Esophagus squamous epithelium (tissue), 5 donors: ENCODE data around the gene PKD2L1. TPM values are rescaled to one million over a fixed set of nuclear protein-coding genes. Genes with fewer than 3 reads are reported as not detected.
"Not testable (repeated sequence)": the region's sequence is repeated elsewhere in the genome, so short reads cannot be mapped to it uniquely, and the experiment has no call there.

ENCODE experiments used
- DNase-seq: peaks from one replicate; lab custom pipeline; 2025; lab: John Stamatoyannopoulos, UW
- H3K27ac ChIP-seq, 4 donors: fragments of 200-600 bp; sonication (generic); one replicate each; pipeline ENCODE4 v1.5.1; 2016 to 2019; ENCODE audit warnings: mild to moderate bottlenecking in 1 of 4
- H3K27me3 ChIP-seq, 4 donors: fragments of 200-600 bp; sonication (generic); 1 replicate in 3 of 4; 2 replicates in 1 of 4; pipeline versions ENCODE4 v1.5.1 to v1.6.0; 2017 to 2021; ENCODE audit warnings: antibody characterized with exemption in 1 of 4
- H3K36me3 ChIP-seq, 3 donors: fragments of 200-600 bp; sonication (generic); one replicate each; pipeline ENCODE4 v1.5.1; 2016 to 2019
- H3K4me1 ChIP-seq, 3 donors: fragments of 200-600 bp; sonication (generic); one replicate each; pipeline ENCODE4 v1.5.1; 2017 to 2019
- H3K4me3 ChIP-seq, 4 donors: fragments of 200-600 bp; sonication (generic); 1 replicate in 3 of 4; 2 replicates in 1 of 4; pipeline ENCODE4 v1.5.1; 2016 to 2019; ENCODE audit warnings: mild to moderate bottlenecking in 2 of 4, moderate library complexity in 1 of 4
- H3K9me3 ChIP-seq, 3 donors: fragments of 200-600 bp; sonication (generic); one replicate each; pipeline ENCODE4 v1.5.1; 2016 to 2019
- CTCF ChIP-seq, 6 experiments: fragments of 450-650 bp in 4 of 6; fragments of 200-600 bp in 2 of 6; sonication (generic) in 2 of 6; IDR thresholded peaks; one replicate each; pipeline ENCODE4 v1.5.1; 2016 to 2019; ENCODE audit warnings: antibody characterized with exemption in 6 of 6, mild to moderate bottlenecking in 4 of 6, moderate library complexity in 4 of 6
- POLR2A ChIP-seq, 4 donors: fragments of 450-650 bp; IDR thresholded peaks; one replicate each; pipeline ENCODE4 v1.6.1; 2017; ENCODE audit warnings: antibody characterized with exemption in 4 of 4, mild to moderate bottlenecking in 4 of 4, moderate library complexity in 3 of 4
- WGBS, 2 donors: methylation state at CpG; one replicate each; pipeline ENCODE4 v1.1.5; 2018; 5-methylcytosine and 5-hydroxymethylcytosine counted together
- intact Hi-C: fragments of 100-400 bp; cut with DNase I; formaldehyde crosslinking; loops from one replicate; pipeline ENCODE4 v1.15.0; 2022
- total RNA-seq, 4 donors: library from RNA; depleted of rRNA; stranded (reverse); fragments of >200 nt; gene quantifications; one replicate each; pipeline ENCODE4 v1.1.0, GENCODE V29; 2016
- donor health status: DM: yes; HTN: yes; CAD: no.

The PKD2L1 gene
- total RNA-seq, 4 donors from 2014 or later: not detected

DNA sequence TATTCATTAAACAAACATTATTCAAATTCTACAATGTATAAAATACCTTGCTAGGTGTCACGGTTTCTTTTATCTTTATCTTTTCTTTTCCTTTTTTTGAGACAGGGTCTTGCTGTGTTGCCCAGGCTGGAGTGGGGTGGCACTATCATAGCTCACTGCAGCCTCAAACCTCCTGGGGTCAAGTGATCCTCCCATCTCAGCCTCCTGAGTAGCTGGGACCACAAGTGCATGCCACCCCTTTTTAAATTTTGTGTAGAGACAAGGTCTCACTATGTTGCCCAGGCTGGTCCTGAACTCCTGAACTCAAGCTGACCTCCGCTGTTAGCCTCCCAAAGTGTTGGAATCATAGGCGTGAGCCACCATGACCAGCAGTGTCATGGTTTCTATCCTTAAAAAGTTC lies 25.6 kb downstream of the PKD2L1 start:
- Histone ChIP-seq H3K4me3 (no peak overlapping the region), H3K27me3 (peaks cover 0 to 54% (median 0%) of the 10 kb centered on the region in 4 donors), H3K36me3 (no peaks in the 10 kb centered on the region), H3K9me3 (no peaks in the 10 kb centered on the region), H3K4me1 (peaks cover 0 to 31% (median 3%) of the 10 kb centered on the region in 3 donors), H3K27ac (no peak overlapping the region)
- 71 to 91% methylated on average over 3 of the region's 3 CpGs for WGBS, 2 donors
- no peak for DNase-seq
- TF ChIP-seq CTCF (IDR thresholded peaks at IDR 0.05): no peak
- intact Hi-C loops: no loop called here

DNA sequence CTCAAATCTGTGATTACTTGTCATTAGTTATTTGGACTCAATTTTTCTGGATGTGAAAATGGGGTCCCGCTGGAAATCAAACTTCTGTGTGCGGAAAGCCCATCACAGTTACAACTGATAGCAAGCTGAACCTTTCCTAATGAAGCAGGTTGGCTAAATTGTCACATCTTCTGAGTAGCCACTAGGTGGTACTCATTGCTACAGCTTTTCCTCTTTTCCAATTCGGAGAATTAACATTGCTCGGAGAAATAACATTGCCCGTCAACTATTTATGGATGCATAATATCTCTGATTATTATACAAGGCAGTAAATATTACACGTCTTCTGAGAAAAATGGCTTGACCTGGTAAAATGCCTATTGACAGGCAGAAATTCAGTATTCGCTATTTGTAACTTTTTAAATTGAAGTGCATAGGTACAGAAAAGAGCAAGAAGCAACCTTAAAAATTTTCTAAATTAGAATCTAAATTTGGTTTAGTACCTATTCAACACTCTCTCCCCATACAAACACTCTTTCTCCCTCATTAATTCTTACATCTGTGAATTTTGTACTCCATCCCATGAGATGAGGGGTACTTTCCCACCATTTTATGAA lies 26.2 kb downstream of the PKD2L1 start:
- H3K36me3 ChIP-seq: no peaks in the 10 kb centered on the region
- H3K9me3 ChIP-seq: no peaks in the 10 kb centered on the region

DNA sequence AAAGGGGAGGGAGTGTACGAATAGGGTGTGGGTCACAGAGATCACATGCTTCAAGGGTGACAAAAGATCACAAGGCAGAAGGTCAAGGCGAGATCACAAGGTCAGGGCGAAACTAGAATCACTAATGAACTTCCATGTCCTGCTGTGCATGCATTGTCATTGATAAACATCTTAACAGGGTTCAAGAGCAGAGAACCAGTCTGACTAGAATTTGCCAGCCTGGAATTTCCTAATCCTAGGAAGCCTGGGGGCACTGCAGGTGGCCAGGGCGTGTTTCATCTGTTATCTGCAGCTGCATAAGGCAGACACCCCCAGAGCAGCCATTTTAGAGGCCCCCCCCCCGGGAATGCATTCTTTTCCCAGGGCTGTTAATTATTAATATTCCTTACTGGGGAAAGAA lies 28.9 kb downstream of the PKD2L1 start:
- H3K9me3 ChIP-seq, H3K36me3 ChIP-seq, H3K27ac ChIP-seq, DNase-seq, H3K4me3 ChIP-seq, H3K4me1 ChIP-seq, intact Hi-C loops: not testable (repeated sequence)
- peaks cover 0 to 60% (median 0%) of the 10 kb centered on the region in 4 donors for H3K27me3 ChIP-seq
- WGBS, 2 donors: 49 to 54% methylated on average over 4 to 5 of the region's 5 CpGs

More for the DNA sequence above, 26.2 kb downstream of the PKD2L1 start:
- DNase-seq: no peak
- Histone ChIP-seq H3K4me1 (peaks cover 0 to 26% (median 3%) of the 10 kb centered on the region in 3 donors), H3K4me3 (no peak overlapping the region), H3K27ac (no peak overlapping the region), H3K27me3 (peaks cover 0 to 55% (median 0%) of the 10 kb centered on the region in 4 donors)
- peak in 5 of 6 experiments; percentile 46 to 80 (median 55) for TF ChIP-seq CTCF (IDR thresholded peaks at IDR 0.05)
- TF ChIP-seq POLR2A (IDR thresholded peaks at IDR 0.05): no peak
- intact Hi-C loops: no loop called here
- 28 to 30% methylated on average over 7 of the region's 7 CpGs for WGBS, 2 donors

- Histone ChIP-seq H3K9me3 (no peaks in the 10 kb centered on the region), H3K4me3 (no peak overlapping the region), H3K27me3 (peaks cover 0 to 59% (median 0%) of the 10 kb centered on the region in 4 donors), H3K36me3 (no peaks in the 10 kb centered on the region), H3K27ac (no peak overlapping the region), H3K4me1 (no peaks in the 10 kb centered on the region)
- TF ChIP-seq POLR2A (IDR thresholded peaks at IDR 0.05) (no peak), CTCF (IDR thresholded peaks at IDR 0.05) (no peak)
- DNase-seq: no peak
- WGBS, 2 donors: 82 to 85% methylated on average over 6 to 7 of the region's 9 CpGs
- intact Hi-C loops: no loop called here
Observed at GRCh38 chr10:100297242-100297641, 32.8 kb downstream of the PKD2L1 start.

GRCh38 chr10:100293066-100293465 lies 37.0 kb downstream of the PKD2L1 start:
- Histone ChIP-seq H3K27ac (no peak overlapping the region), H3K36me3 (no peaks in the 10 kb centered on the region), H3K4me3 (no peak overlapping the region), H3K4me1 (no peaks in the 10 kb centered on the region), H3K27me3 (peaks cover 0 to 34% (median 0%) of the 10 kb centered on the region in 4 donors), H3K9me3 (no peaks in the 10 kb centered on the region)
- DNase-seq: no peak
- TF ChIP-seq CTCF (IDR thresholded peaks at IDR 0.05): no peak
- TF ChIP-seq POLR2A (IDR thresholded peaks at IDR 0.05): no peak
- intact Hi-C loops: no loop called here

GRCh38 chr10:100292300-100292699 lies 37.7 kb downstream of the PKD2L1 start:
- H3K4me1 ChIP-seq, H3K9me3 ChIP-seq, H3K27ac ChIP-seq, DNase-seq, H3K36me3 ChIP-seq, intact Hi-C loops, H3K4me3 ChIP-seq: not testable (repeated sequence)
- 73 to 78% methylated on average over 4 of the region's 4 CpGs for WGBS, 2 donors
- H3K27me3 ChIP-seq: peaks cover 0 to 32% (median 0%) of the 10 kb centered on the region in 4 donors
